Psoas muscle (tissue), 8 donors: ENCODE data around the gene PAX2. TPM values are rescaled to one million over a fixed set of nuclear protein-coding genes. Genes with fewer than 3 reads are reported as not detected.

Source experiments
- ATAC-seq, 4 donors: fragments of 200-7000 bp; cut with Tn5 transposase; one replicate each; pipeline ENCODE4 v1.9.1; 2020; ENCODE audit warnings: moderate library complexity in 3 of 4, mild to moderate bottlenecking in 2 of 4
- DNase-seq, 2 donors: peaks; one replicate each; pipeline ENCODE4 v3.0.0-alpha.2; 2020
- H3K27ac ChIP-seq: fragments of 200-600 bp; one replicate; pipeline ENCODE4 v1.8.0; 2022
- H3K27me3 ChIP-seq, 3 donors: fragments of 200-600 bp in 1 of 3; one replicate each; pipeline versions ENCODE4 v1.6.1 to v1.8.0; 2013 to 2022; ENCODE audit warnings: low read length in 2 of 3, mild to moderate bottlenecking in 2 of 3, moderate library complexity in 1 of 3; ENCODE audit not compliant: insufficient read depth in 3 of 3
- H3K36me3 ChIP-seq, 2 donors: fragments of 200-600 bp in 1 of 2; one replicate each; pipeline versions ENCODE4 v1.6.1 to v1.8.0; 2013 to 2022; ENCODE audit warnings: low read depth in 1 of 2, mild to moderate bottlenecking in 1 of 2, moderate library complexity in 1 of 2; ENCODE audit not compliant: insufficient read depth in 1 of 2
- H3K4me1 ChIP-seq: fragments of 200-600 bp; one replicate; pipeline ENCODE4 v1.8.0; 2022
- H3K4me3 ChIP-seq: fragments of 200-600 bp; one replicate; pipeline ENCODE4 v1.8.0; 2022; ENCODE audit warnings: mild to moderate bottlenecking
- H3K9me3 ChIP-seq: fragments of 200-600 bp; one replicate; pipeline ENCODE4 v1.8.0; 2022
- WGBS, 3 donors: extraction: QIAGEN DNeasy Blood & Tissue Kit; methylation state at CpG; one replicate each; pipeline versions ENCODE4 v1.1.6 to v1.1.7; 2013; 5-methylcytosine and 5-hydroxymethylcytosine counted together
- intact Hi-C, 2 donors: fragments of 100-400 bp; cut with DNase I; formaldehyde crosslinking; loops; one replicate each; pipeline versions ENCODE4 v1.11.0 to v1.14.2; 2022
- polyA plus RNA-seq, 3 donors: library from polyadenylated mRNA; stranded (reverse); fragments of 200-250 nt; gene quantifications; one replicate each; pipeline ENCODE4 v1.2.3, GENCODE V29; 2013
- total RNA-seq, 4 donors: library from RNA; stranded (reverse); fragmentation: NEBNext Ultra II Directional in 2 of 4; extraction: Animal tissue kit (Norgen Biotek cat#: 25700) in 2 of 4; gene quantifications; one replicate each; pipeline versions ENCODE4 v1.2.1 to v1.2.4, GENCODE V29; 2021 to 2023
- TF ChIP-seq, protein P1 (sequence below): fragments of 200-600 bp; IDR thresholded peaks from one replicate; pipeline ENCODE4 v1.8.0; 2022; ENCODE audit warnings: antibody characterized with exemption
- donor health status: healthy with polysubstance abuse.
- donor health status: DM: no; HTN: no; CAD: no; lungs with moderate emphysema.
- donor health status: Bipolar disorder and iron deficiency.
- donor health status: healthy.
- donor health status: DM: yes; HTN: yes; CAD: no.
- donor health status: DM: no; HTN: no; CAD: no.
- donor health status: DM: no; HTN: no; CAD: no.
- donor health status: DM: yes; HTN: yes; CAD: no.

Gene PAX2
- total and polyA plus RNA-seq, 7 donors: not detected

DNA sequence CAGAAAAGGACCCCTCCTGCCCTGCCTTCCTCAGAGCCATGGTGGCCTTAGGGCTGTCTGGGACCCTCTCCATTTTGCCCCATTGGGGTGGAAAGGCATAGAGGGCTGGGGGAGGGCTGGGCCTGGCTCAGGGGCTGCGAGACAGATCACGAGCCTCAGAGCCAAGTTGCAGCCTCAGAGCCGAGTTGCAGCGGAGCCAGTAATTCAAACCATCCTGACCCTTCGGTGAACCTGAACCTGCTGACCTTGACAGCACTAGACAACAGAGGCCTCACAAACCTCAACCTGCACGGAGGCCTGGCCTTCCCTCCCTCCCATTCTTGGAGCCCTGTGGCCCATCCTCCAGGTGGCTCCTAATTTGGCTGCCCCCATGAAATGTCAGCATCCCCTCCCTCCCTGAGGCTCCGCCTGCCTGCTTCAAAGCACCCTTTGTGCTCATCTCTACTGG lies 45.4 kb downstream of the PAX2 start:
- Histone ChIP-seq H3K27me3 (peaks cover 0 to 21% (median 8%) of the 10 kb centered on the region in 3 donors), H3K36me3 (no peaks in the 10 kb centered on the region), H3K9me3 (no peaks in the 10 kb centered on the region), H3K4me3 (no peak overlapping the region), H3K4me1 (no peaks in the 10 kb centered on the region), H3K27ac (no peak overlapping the region)
- WGBS, 3 donors: 36 to 45% (median 39%) methylated on average over 7 of the region's 7 CpGs
- intact Hi-C loops: no loop called here
- DNase-seq (no peak), ATAC-seq (no peak)
- TF ChIP-seq, protein P1, sequence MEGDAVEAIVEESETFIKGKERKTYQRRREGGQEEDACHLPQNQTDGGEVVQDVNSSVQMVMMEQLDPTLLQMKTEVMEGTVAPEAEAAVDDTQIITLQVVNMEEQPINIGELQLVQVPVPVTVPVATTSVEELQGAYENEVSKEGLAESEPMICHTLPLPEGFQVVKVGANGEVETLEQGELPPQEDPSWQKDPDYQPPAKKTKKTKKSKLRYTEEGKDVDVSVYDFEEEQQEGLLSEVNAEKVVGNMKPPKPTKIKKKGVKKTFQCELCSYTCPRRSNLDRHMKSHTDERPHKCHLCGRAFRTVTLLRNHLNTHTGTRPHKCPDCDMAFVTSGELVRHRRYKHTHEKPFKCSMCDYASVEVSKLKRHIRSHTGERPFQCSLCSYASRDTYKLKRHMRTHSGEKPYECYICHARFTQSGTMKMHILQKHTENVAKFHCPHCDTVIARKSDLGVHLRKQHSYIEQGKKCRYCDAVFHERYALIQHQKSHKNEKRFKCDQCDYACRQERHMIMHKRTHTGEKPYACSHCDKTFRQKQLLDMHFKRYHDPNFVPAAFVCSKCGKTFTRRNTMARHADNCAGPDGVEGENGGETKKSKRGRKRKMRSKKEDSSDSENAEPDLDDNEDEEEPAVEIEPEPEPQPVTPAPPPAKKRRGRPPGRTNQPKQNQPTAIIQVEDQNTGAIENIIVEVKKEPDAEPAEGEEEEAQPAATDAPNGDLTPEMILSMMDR: no peak

GRCh38 chr10:100791369-100792058 lies 46.1 kb downstream of the PAX2 start:
- Histone ChIP-seq H3K9me3 (no peaks in the 10 kb centered on the region), H3K27ac (no peak overlapping the region), H3K27me3 (peaks cover 0 to 18% (median 8%) of the 10 kb centered on the region in 3 donors), H3K36me3 (no peaks in the 10 kb centered on the region), H3K4me1 (no peaks in the 10 kb centered on the region), H3K4me3 (no peak overlapping the region)
- intact Hi-C loops: no loop called here
- TF ChIP-seq, protein P1: no peak
- DNase-seq: no peak
- no peak for ATAC-seq
- 58 to 71% (median 62%) methylated on average over 8 of the region's 8 CpGs for WGBS, 3 donors

DNA sequence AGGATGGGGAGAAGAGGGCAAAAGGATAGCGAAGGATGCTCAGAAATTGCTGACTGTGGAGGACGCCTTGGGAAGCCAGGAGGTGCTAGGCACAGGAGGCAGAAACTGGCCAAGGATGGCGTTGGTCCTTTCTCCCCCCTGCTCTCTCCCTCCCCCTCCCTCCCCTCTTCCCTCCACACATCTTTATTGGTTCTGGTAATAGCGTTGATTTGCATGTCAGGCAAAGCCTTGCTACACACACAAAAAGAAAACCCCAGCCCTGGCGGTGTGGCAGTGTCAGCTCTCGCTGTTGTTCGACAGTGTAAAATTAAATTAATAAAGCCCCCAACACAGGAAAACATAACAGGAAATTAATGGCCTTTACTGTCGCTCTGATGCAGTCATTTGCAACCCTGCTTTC lies 47.2 kb downstream of the PAX2 start:
- Histone ChIP-seq H3K27ac (no peak overlapping the region), H3K27me3 (peaks cover 0 to 15% (median 8%) of the 10 kb centered on the region in 3 donors), H3K4me3 (no peak overlapping the region), H3K9me3 (no peaks in the 10 kb centered on the region), H3K36me3 (no peaks in the 10 kb centered on the region), H3K4me1 (no peaks in the 10 kb centered on the region)
- intact Hi-C loops: no loop called here
- ATAC-seq (no peak), DNase-seq (no peak)
- TF ChIP-seq, protein P1: no peak
- 72 to 73% (median 72%) methylated on average over 8 of the region's 8 CpGs for WGBS, 3 donors

- no peak overlapping the region for H3K27ac ChIP-seq
- peaks cover 0 to 15% (median 8%) of the 10 kb centered on the region in 3 donors for H3K27me3 ChIP-seq
- WGBS, 3 donors: 45 to 52% (median 51%) methylated on average over 7 of the region's 7 CpGs
- DNase-seq (no peak), ATAC-seq (no peak)
- H3K4me1 ChIP-seq: no peaks in the 10 kb centered on the region
- no peak overlapping the region for H3K4me3 ChIP-seq
- no peaks in the 10 kb centered on the region for H3K9me3 ChIP-seq
- TF ChIP-seq, protein P1: no peak
- intact Hi-C loops: no loop called here
- H3K36me3 ChIP-seq: no peaks in the 10 kb centered on the region
These were observed 47.7 kb downstream of the PAX2 start for GRCh38 chr10:100793055-100793454.

DNA sequence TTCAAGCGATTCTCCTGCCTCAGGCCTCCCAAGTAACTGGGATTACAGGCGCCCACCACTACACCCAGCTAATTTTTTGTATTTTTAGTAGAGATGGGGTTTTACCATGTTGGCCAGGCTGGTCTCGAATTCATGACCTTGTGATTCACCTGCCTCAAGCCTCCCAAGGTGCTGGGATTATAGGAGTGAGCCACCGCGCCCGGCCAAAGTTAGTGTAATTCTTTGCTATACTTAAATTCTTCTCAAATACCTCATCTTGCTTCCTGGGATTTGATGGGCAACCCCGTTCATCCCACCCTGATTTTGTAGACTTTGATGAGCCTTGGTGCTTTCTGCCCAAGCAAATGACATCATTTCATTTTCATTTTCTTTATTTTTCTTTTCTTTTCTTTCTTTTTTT lies 54.5 kb downstream of the PAX2 start:
- TF ChIP-seq, protein P1: no peak
- 90 to 94% (median 93%) methylated on average over 7 of the region's 7 CpGs for WGBS, 3 donors
- no peaks in the 10 kb centered on the region for H3K4me1 ChIP-seq
- H3K27ac ChIP-seq: no peak overlapping the region
- H3K36me3 ChIP-seq: no peaks in the 10 kb centered on the region
- H3K27me3 ChIP-seq: peaks cover 0 to 51% (median 11%) of the 10 kb centered on the region in 3 donors
- ATAC-seq (no peak), DNase-seq (no peak)
- no peaks in the 10 kb centered on the region for H3K9me3 ChIP-seq
- intact Hi-C loops: no loop called here
- no peak overlapping the region for H3K4me3 ChIP-seq
